HPDE6-E6E7 (cell line): ENCODE measurements around the gene AQP5.

Source experiments
- DNase-seq: peaks from one replicate; pipeline ENCODE4 v3.0.0; 2011; ENCODE audit warnings: missing footprints; ENCODE audit errors: extremely low spot score

Gene AQP5

GRCh38 chr12:49950273-49951251, 11.1 kb upstream of the AQP5 start, which contains the start of gene AQP2:
Gene AQP2, plus strand, starts transcription at chr12:49950737. Its CDS starts 94 bp downstream, at chr12:49950831.
- no peak for DNase-seq

GRCh38 chr12:49951411-49952240, 10.0 kb upstream of the AQP5 start:
- DNase-seq, result no peak

GRCh38 chr12:49952391-49953055, 9.1 kb upstream of the AQP5 start:
- no peak for DNase-seq

- no peak for DNase-seq
Observed at GRCh38 chr12:49953151-49953550, 8.5 kb upstream of the AQP5 start.

GRCh38 chr12:49953961-49954846, 7.5 kb upstream of the AQP5 start:
- no peak for DNase-seq

- no peak for DNase-seq
Observed at GRCh38 chr12:49954863-49955830, 6.5 kb upstream of the AQP5 start.

GRCh38 chr12:49955899-49956662, 5.6 kb upstream of the AQP5 start:
- DNase-seq, result no peak

GRCh38 chr12:49956663-49957569, 4.8 kb upstream of the AQP5 start:
- DNase-seq, result no peak

GRCh38 chr12:49957570-49957967, 4.1 kb upstream of the AQP5 start:
- DNase-seq, result no peak

GRCh38 chr12:49959685-49960473, 1.8 kb upstream of the AQP5 start:
- DNase-seq, result no peak

GRCh38 chr12:49960474-49961110, 1.1 kb upstream of the AQP5 start:
- DNase-seq, result no peak

- DNase-seq, result no peak
Observed at GRCh38 chr12:49961993-49962764, 507 bp downstream of the AQP5 start.

GRCh38 chr12:49962861-49963765, 1.4 kb downstream of the AQP5 start:
- peak; percentile 85 for DNase-seq

GRCh38 chr12:49963976-49964815, 2.5 kb downstream of the AQP5 start:
- no peak for DNase-seq
